GM23338 (cell line): ENCODE results near the gene SPN.

Source experiments
- TF ChIP-seq, protein P1 (sequence below), 2 experiments: fragments of 200-600 bp in 1 of 2; sonication (generic) in 1 of 2; conservative IDR thresholded peaks; 2 replicates each; pipeline versions ENCODE4 v1.5.1 to v1.6.1; 2016 to 2017; ENCODE audit warnings: antibody characterized with exemption in 2 of 2, low read depth in 2 of 2, mild to moderate bottlenecking in 2 of 2, moderate library complexity in 1 of 2
- TF ChIP-seq, protein P2 (sequence below): IDR thresholded peaks from one replicate; pipeline ENCODE4 v1.6.1; 2018; ENCODE audit warnings: antibody characterized with exemption; ENCODE audit not compliant: unreplicated experiment

DNA sequence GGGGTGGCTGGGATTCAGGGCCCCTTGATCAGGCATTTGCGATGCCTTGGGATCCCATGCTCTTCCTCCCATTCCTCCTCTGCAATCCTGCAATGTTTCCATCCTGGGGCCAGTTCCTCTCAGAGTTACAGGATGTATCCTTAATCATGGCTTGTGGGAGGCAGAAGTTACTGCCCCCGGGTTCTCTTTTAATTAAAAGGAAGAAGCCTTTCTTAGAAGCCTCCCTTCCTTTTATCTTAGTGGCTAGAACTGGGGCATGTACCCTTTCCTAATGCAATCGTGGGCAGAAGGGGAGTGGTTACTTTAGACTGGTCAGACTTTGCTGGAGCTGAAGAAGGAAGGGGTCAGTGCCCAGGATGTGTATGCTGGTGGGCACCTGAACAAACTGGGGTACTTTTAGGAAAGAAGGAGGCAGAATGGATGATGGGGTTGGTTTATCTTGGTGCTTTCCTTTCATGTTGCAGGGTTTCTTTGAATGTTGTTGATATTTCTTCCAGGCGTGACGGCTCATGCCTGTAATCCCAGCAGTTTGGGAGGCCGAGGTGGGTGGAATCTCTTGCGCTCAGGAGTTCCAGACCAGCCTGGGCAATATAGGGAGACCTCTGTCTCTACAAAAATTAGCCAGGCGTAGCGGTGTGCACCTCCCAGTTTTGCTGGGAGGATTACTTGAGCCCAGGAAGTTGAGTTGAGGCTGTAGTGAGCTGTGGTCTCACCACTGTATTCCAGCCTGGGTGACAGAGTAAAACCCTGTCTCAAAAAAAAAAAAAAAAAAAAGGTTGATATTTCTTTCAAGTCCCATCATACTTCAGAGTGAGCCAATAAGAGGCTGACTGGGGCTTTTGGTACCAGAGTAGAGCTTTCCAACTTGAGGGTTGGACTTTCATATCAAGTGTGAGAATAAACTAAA lies 13.2 kb upstream of the SPN start:
- TF ChIP-seq, protein P1, sequence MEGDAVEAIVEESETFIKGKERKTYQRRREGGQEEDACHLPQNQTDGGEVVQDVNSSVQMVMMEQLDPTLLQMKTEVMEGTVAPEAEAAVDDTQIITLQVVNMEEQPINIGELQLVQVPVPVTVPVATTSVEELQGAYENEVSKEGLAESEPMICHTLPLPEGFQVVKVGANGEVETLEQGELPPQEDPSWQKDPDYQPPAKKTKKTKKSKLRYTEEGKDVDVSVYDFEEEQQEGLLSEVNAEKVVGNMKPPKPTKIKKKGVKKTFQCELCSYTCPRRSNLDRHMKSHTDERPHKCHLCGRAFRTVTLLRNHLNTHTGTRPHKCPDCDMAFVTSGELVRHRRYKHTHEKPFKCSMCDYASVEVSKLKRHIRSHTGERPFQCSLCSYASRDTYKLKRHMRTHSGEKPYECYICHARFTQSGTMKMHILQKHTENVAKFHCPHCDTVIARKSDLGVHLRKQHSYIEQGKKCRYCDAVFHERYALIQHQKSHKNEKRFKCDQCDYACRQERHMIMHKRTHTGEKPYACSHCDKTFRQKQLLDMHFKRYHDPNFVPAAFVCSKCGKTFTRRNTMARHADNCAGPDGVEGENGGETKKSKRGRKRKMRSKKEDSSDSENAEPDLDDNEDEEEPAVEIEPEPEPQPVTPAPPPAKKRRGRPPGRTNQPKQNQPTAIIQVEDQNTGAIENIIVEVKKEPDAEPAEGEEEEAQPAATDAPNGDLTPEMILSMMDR (conservative IDR thresholded peaks at IDR 0.05; ENCODE audit: low read depth in 2 of 2), result no peak
- TF ChIP-seq, protein P2, sequence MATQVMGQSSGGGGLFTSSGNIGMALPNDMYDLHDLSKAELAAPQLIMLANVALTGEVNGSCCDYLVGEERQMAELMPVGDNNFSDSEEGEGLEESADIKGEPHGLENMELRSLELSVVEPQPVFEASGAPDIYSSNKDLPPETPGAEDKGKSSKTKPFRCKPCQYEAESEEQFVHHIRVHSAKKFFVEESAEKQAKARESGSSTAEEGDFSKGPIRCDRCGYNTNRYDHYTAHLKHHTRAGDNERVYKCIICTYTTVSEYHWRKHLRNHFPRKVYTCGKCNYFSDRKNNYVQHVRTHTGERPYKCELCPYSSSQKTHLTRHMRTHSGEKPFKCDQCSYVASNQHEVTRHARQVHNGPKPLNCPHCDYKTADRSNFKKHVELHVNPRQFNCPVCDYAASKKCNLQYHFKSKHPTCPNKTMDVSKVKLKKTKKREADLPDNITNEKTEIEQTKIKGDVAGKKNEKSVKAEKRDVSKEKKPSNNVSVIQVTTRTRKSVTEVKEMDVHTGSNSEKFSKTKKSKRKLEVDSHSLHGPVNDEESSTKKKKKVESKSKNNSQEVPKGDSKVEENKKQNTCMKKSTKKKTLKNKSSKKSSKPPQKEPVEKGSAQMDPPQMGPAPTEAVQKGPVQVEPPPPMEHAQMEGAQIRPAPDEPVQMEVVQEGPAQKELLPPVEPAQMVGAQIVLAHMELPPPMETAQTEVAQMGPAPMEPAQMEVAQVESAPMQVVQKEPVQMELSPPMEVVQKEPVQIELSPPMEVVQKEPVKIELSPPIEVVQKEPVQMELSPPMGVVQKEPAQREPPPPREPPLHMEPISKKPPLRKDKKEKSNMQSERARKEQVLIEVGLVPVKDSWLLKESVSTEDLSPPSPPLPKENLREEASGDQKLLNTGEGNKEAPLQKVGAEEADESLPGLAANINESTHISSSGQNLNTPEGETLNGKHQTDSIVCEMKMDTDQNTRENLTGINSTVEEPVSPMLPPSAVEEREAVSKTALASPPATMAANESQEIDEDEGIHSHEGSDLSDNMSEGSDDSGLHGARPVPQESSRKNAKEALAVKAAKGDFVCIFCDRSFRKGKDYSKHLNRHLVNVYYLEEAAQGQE, result no peak
